Measurements from ENCODE around the gene PRDM15. TPM values are rescaled to one million over a fixed set of nuclear protein-coding genes. Genes with fewer than 3 reads are reported as not detected.

Gene PRDM15
- total RNA-seq, 6 donors from 2014 or later = 5.3 to 31.4 (median 7.4) TPM

GRCh38 chr21:41828884-41829360 lies 50.2 kb downstream of the PRDM15 start:
- Histone ChIP-seq H3K27me3 (no peaks in the 10 kb centered on the region), H3K36me3 (peaks cover 0 to 44% (median 16%) of the 10 kb centered on the region in 4 donors), H3K27ac (no peak overlapping the region), H3K4me3 (no peak overlapping the region), H3K9me3 (no peaks in the 10 kb centered on the region), H3K4me1 (no peaks in the 10 kb centered on the region)
- ATAC-seq (ENCODE audit: low FRiP score in 2 of 2) (no peak), DNase-seq (no peak)
- WGBS, 2 donors = 63 to 65% methylated on average over 3 of the region's 3 CpGs
- TF ChIP-seq POLR2A (IDR thresholded peaks at IDR 0.05) (no peak), CTCF (IDR thresholded peaks at IDR 0.05) (no peak), POLR2AphosphoS5 (IDR thresholded peaks at IDR 0.05) (no peak), EP300 (IDR thresholded peaks at IDR 0.05) (no peak)

GRCh38 chr21:41827951-41828883 lies 50.9 kb downstream of the PRDM15 start:
- TF ChIP-seq POLR2A (IDR thresholded peaks at IDR 0.05) = no peak
- ATAC-seq (ENCODE audit: low FRiP score in 2 of 2) (no peak), DNase-seq (peak in 1 of 2 donors; percentile 66)
- 86 to 90% methylated on average over 34 to 42 of the region's 42 CpGs for WGBS, 2 donors
- peaks cover 0 to 50% (median 16%) of the 10 kb centered on the region in 4 donors for H3K36me3 ChIP-seq
- H3K9me3 ChIP-seq = no peaks in the 10 kb centered on the region
- H3K4me3 ChIP-seq = no peak overlapping the region
- no peak overlapping the region for H3K27ac ChIP-seq
- H3K27me3 ChIP-seq = no peaks in the 10 kb centered on the region
- no peaks in the 10 kb centered on the region for H3K4me1 ChIP-seq

GRCh38 chr21:41825881-41826280 lies 53.3 kb downstream of the PRDM15 start:
- no peaks in the 10 kb centered on the region for H3K27me3 ChIP-seq
- no peak overlapping the region for H3K4me3 ChIP-seq
- TF ChIP-seq CTCF (IDR thresholded peaks at IDR 0.05) (no peak), EP300 (IDR thresholded peaks at IDR 0.05) (no peak), POLR2AphosphoS5 (IDR thresholded peaks at IDR 0.05) (no peak), POLR2A (IDR thresholded peaks at IDR 0.05) (no peak)
- 96 to 97% methylated on average over 11 to 16 of the region's 16 CpGs for WGBS, 2 donors
- peaks cover 0 to 63% (median 19%) of the 10 kb centered on the region in 4 donors for H3K36me3 ChIP-seq
- no peak for ATAC-seq (ENCODE audit: low FRiP score in 2 of 2)
- no peaks in the 10 kb centered on the region for H3K9me3 ChIP-seq
- no peak for DNase-seq
- no peak overlapping the region for H3K27ac ChIP-seq
- no peaks in the 10 kb centered on the region for H3K4me1 ChIP-seq

- H3K4me3 ChIP-seq = no peak overlapping the region
- no peak for ATAC-seq (ENCODE audit: low FRiP score in 2 of 2)
- H3K9me3 ChIP-seq = no peaks in the 10 kb centered on the region
- DNase-seq = peak in 1 of 2 donors; percentile 45
- no peaks in the 10 kb centered on the region for H3K4me1 ChIP-seq
- TF ChIP-seq POLR2AphosphoS5 (IDR thresholded peaks at IDR 0.05) (no peak), CTCF (IDR thresholded peaks at IDR 0.05) (no peak), POLR2A (IDR thresholded peaks at IDR 0.05) (no peak), EP300 (IDR thresholded peaks at IDR 0.05) (no peak)
- peaks cover 0 to 63% (median 22%) of the 10 kb centered on the region in 4 donors for H3K36me3 ChIP-seq
- H3K27me3 ChIP-seq = no peaks in the 10 kb centered on the region
- no peak overlapping the region for H3K27ac ChIP-seq
- WGBS, 2 donors = 84 to 85% methylated on average over 10 to 15 of the region's 15 CpGs
Observed at GRCh38 chr21:41825216-41825615, 53.9 kb downstream of the PRDM15 start.

- WGBS, 2 donors = 80 to 84% methylated on average over 17 to 22 of the region's 22 CpGs
Observed at GRCh38 chr21:41824466-41825207, 54.5 kb downstream of the PRDM15 start.

More at GRCh38 chr21:41824466-41825207, 54.5 kb downstream of the PRDM15 start:
- Histone ChIP-seq H3K9me3 (no peaks in the 10 kb centered on the region), H3K27ac (no peak overlapping the region), H3K36me3 (peaks cover 0 to 63% (median 22%) of the 10 kb centered on the region in 4 donors), H3K4me3 (no peak overlapping the region), H3K27me3 (no peaks in the 10 kb centered on the region), H3K4me1 (no peaks in the 10 kb centered on the region)
- TF ChIP-seq POLR2AphosphoS5 (IDR thresholded peaks at IDR 0.05) (no peak), CTCF (IDR thresholded peaks at IDR 0.05) (no peak), POLR2A (IDR thresholded peaks at IDR 0.05) (no peak), EP300 (IDR thresholded peaks at IDR 0.05) (no peak)
- no peak for ATAC-seq (ENCODE audit: low FRiP score in 2 of 2)
- peak in 1 of 2 donors; percentile 71 for DNase-seq
